ENCODE data around the gene KCNAB1.
A peak's percentile ranks its signal among the peaks of the same experiment; 100 is the strongest.

KCNAB1 gene

GRCh38 chr3:156371701-156372100 lies 251.3 kb downstream of the KCNAB1 start:
- no peak for DNase-seq (ENCODE audit: low read depth)

DNA sequence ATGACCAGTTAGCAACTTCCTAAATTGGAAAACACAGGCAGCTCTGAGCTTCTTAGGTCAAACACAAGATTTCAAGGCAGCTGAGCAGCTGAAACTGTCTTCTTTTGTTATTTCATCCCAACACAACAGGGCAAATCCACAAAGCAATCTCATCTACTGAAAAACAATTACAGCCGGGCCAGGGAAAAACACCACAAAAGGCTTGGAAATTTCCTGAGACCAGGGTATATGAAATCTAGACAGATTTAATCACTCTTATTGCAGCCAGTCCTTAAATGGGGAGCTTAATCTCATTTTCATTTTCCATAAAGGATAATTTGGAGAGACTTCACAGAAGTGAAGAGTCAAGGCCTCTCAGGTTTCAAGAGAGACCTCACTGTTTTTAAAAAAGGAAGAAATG lies 252.7 kb downstream of the KCNAB1 start:
- no peak for DNase-seq (ENCODE audit: low read depth)

- no peak for DNase-seq (ENCODE audit: low read depth)
These were observed 253.3 kb downstream of the KCNAB1 start for GRCh38 chr3:156373654-156374053.

DNA sequence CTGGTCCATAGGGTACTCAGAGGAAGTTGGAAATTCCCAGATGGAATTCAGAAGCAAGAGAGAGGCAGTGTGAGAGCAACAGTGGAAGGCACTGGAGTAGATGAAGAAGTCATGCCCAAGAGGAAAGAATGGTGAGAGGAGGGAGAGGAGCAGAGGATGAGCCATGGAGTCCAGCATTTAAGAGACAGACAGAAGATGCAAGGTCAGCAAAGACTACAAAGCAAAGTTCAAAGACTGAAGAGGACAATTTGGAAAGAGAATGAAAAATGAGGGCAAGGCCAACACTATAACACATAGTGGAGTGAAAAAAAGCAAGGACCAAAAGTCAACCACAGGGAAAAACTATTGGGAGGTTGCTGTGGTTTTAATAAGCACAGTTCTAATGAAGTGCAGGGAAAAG lies 255.8 kb downstream of the KCNAB1 start:
- no peak for DNase-seq (ENCODE audit: low read depth)

GRCh38 chr3:156377266-156377665 lies 256.9 kb downstream of the KCNAB1 start:
- no peak for DNase-seq (ENCODE audit: low read depth)

GRCh38 chr3:156377718-156378117 lies 257.3 kb downstream of the KCNAB1 start:
- no peak for DNase-seq (ENCODE audit: low read depth)

GRCh38 chr3:156378871-156379270 lies 258.5 kb downstream of the KCNAB1 start:
- DNase-seq (ENCODE audit: low read depth): no peak

GRCh38 chr3:156379327-156379726 lies 258.9 kb downstream of the KCNAB1 start:
- DNase-seq (ENCODE audit: low read depth): no peak

GRCh38 chr3:156381253-156381652 lies 260.9 kb downstream of the KCNAB1 start:
- no peak for DNase-seq (ENCODE audit: low read depth)

- DNase-seq (ENCODE audit: low read depth): peak; percentile 18
These were observed 262.3 kb downstream of the KCNAB1 start for GRCh38 chr3:156382458-156383346.

- no peak for DNase-seq (ENCODE audit: low read depth)
These were observed 263.2 kb downstream of the KCNAB1 start for GRCh38 chr3:156383441-156384025.

DNA sequence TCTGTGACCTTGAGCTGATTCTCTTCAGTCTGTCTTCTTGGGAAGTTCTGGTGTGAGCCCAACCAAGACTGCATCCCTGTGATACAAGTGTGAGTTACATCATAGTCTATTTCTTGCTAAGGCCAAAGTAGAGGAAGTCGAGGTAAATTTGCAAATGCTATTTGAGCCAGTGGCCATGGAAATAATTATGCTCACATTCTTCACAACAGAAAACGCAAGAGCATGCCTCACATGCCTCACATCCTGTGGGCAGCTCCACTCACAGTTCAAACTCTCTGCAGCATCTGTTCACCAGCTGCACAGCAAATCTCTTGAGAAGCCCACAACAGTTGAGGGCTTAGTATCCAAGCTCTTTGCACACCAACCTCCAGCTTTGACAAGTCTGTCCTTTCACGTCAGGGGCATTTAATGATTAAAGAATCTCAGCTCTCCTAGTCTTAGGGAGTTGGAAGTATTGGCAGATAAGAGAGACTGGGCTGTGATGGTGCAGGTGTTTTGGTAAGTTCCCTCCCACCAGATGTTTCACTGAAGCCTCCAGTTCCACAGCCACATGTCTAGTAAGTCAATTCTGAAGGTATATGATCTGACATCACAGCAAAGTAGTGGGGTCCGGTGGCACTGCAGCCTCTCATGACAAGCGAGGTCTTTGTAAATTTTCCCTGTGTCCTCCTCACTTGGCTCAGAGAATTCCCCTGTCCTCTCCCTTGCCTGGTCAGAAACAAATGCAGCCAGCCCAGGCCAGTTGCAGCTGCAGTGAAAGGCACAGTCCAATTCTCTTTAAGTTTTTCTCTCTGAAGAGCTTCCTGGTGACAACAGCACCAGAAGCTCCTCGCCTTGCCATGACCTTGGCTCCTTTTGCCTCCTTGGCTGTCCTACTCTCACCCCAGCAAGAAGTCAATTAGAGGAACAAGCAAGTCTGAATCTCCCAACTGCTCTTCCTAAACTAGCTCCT lies 268.4 kb downstream of the KCNAB1 start:
- DNase-seq (ENCODE audit: low read depth): peak; percentile 30

GRCh38 chr3:156389449-156389950 lies 269.1 kb downstream of the KCNAB1 start:
- DNase-seq (ENCODE audit: low read depth): no peak

GRCh38 chr3:156390846-156391245 lies 270.5 kb downstream of the KCNAB1 start:
- DNase-seq (ENCODE audit: low read depth): no peak

- DNase-seq (ENCODE audit: low read depth): no peak
These were observed 275.8 kb downstream of the KCNAB1 start for GRCh38 chr3:156395961-156396710.

DNA sequence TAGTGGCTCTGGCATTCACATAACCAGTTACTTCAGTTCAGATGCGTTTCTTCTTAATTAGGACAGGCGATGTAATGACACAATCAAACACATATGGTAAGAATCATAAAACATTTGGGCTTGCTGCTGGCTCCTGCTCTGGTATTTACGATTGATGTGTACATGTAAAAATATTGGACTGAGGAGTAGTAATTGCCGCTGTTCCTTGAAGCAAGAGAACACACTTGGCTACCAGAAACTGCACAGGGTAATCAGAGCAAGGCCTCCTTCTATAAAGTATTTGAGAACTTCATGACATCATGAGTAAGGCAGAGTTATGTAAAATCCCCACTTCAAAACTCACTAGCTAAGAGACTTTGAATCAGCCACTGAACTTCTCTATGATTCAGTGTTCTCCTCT lies 276.5 kb downstream of the KCNAB1 start:
- no peak for DNase-seq (ENCODE audit: low read depth)

DNA sequence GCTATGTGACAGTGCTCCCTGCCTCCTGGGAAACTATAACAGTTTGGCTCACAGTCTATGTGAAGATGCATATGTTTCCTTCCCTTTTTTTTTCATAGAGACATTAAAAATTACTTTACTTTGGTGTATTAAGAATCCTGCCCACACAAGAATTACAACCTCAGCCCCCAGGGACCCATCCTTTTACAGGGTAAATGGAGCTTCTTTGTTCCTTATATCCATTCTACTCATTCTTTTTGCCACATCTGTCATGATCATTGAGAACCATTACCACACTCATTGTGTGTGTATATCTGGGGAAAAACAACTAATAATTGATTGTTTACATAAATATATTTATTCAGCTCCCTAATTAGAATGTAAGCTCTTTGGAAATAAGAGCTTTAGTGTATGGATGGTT lies 277.2 kb downstream of the KCNAB1 start:
- no peak for DNase-seq (ENCODE audit: low read depth)

- DNase-seq (ENCODE audit: low read depth): no peak
These were observed 279.7 kb downstream of the KCNAB1 start for GRCh38 chr3:156400062-156400461.

DNA sequence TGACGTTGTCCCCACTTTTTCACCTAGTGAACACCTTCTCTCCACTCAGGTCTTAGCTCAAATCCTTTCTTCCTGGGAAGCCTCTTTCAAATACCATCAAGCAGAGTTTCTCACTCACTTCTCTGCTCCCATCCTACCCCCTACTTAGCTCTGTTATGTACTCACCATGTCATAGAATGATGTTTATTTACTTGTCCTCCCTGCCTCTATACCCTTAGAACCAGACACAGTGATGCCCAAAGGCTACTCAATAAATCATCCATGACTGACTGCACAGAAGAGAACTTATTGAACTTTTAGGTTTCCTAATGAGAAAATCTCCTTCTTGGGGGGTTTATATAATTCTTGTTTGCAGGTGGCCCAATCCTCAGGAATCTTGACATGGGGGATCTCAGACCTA lies 280.4 kb downstream of the KCNAB1 start:
- no peak for DNase-seq (ENCODE audit: low read depth)

- DNase-seq (ENCODE audit: low read depth): no peak
These were observed 283.8 kb downstream of the KCNAB1 start for GRCh38 chr3:156404217-156404616.

DNA sequence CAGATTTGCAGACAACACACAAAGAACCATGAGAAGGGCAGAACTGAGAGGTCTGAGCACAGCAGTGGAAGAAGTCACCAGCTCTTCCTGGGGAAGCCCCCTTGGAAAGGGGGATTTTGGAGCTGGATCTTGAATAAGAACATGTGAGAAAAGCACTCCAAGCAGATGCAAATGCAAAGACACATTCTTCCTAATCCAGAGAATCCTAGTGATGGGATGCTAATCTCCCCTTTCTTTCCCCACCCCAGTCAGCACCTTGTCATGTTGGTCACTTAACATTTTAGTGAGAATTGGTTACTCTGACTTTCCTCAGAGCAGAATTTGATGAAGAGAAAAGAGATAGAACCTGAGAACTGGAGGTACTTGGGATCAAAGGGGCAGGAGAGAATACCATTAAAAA lies 286.0 kb downstream of the KCNAB1 start:
- DNase-seq (ENCODE audit: low read depth): no peak

All from amniotic epithelial cell (primary cell).